ENCODE measurements around the gene FUT2.

The FUT2 gene

GRCh38 chr19:48755084-48755641, 59.4 kb downstream of the FUT2 start, which contains the start of gene FGF21:
Gene FGF21, plus strand, starts transcription at chr19:48755524. Its CDS starts 713 bp downstream, at chr19:48756237.
- DNase-seq, result no peak

Data from hippocampal formation (tissue), 2 donors.